NK-92 (cell line): ENCODE measurements around the gene CDH3.

Source experiments
- DNase-seq: peaks from one replicate; lab custom pipeline; 2025; ENCODE audit not compliant: unreplicated experiment; lab: John Stamatoyannopoulos, UW

The CDH3 gene

DNA sequence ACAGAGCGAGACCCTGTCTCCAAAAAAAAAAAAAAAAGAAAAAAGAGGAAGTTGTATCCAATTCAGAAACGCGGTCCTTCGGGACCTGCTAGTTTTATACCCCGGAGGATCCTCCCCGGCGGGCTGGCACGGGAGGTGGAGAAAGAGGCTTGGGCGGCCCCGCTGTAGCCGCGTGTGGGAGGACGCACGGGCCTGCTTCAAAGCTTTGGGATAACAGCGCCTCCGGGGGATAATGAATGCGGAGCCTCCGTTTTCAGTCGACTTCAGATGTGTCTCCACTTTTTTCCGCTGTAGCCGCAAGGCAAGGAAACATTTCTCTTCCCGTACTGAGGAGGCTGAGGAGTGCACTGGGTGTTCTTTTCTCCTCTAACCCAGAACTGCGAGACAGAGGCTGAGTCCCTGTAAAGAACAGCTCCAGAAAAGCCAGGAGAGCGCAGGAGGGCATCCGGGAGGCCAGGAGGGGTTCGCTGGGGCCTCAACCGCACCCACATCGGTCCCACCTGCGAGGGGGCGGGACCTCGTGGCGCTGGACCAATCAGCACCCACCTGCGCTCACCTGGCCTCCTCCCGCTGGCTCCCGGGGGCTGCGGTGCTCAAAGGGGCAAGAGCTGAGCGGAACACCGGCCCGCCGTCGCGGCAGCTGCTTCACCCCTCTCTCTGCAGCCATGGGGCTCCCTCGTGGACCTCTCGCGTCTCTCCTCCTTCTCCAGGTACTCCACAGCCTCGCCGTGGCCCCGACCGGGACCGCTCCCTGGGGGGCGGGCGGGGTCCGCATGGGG lies at the start of gene CDH3:
CDH3 (plus strand) TSS at position 596 of the 779 bp plus-strand sequence; CDS start at position 666, 70 bp downstream.
- DNase-seq: no peak

DNA sequence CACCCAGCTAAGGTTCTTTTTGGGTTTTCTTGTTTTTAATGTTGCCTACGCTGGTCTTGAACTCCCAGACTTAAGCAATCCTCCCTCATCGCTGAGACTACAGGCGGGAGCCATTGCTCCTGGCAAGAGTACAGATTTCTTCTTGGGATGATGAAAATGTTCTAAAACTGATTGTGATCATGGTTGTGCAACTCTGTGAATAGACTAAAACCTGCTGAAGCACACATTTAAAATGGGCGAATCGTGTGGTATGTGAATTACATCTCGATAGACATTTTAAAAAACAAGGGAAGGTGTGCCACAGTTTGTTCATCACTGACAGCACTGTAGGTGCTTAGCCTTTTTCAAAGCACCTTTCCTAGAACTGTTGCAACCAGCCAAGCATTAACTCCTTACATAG lies 48.8 kb upstream of the CDH3 start:
- no peak for DNase-seq

- no peak for DNase-seq
These were observed 45.5 kb upstream of the CDH3 start for GRCh38 chr16:68599586-68599985.

DNA sequence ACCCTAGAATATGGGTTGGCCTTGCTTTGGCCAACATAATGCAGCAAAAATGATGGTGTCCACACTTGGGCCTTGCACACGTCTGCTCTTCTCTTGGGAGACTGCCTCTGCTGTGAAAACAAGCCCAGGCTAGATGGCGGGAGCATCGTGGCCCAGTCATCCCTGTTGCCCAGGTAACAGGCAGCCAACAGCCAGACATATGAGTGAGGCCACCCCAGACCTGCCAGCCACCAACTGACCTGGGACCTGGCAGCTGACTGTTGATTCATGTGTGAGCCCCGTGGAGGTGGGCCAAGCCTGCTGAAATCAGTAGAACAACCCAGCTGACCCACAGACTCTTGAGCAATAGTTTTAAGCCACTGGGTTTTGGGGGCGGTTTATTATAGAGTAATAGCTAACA lies 39.4 kb upstream of the CDH3 start:
- no peak for DNase-seq

DNA sequence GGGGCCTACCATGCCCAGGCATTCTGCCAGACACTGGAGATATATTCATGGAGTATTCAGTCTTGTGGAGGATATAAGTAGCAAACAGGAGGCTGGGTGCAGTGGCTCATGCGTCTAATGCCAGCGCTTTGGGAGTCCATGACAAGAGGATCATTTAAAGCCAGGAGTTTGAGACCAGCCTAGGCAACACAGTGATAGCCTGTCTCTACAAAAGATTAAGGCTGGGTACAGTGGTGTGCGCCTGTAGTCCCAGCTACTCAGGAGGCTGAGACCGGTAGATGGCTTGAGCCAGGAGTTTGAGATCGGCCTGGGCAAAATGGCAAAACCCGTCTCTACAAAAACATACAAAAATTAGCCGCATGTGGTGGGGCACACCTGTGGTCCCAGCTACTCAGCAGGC lies 37.7 kb upstream of the CDH3 start:
- no peak for DNase-seq

DNA sequence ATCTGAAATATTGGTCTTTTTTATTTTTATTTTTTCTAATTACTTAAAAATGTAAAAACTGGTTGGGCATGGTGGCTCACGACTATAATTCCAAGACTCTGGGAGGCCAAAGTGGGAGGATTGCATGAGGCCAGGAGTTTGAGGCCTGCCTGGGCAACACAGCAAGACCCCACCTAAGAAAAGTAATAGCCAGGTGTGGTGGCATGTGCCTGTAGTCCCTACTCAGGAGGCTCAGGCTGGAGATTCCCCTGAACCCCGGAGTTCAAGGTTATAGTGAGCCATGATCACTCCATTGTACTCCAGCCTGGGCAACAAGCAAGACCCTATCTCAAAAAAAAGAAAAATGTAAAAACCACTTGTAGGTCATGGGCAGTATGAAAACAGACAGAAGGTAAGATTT lies 36.8 kb upstream of the CDH3 start:
- no peak for DNase-seq

DNA sequence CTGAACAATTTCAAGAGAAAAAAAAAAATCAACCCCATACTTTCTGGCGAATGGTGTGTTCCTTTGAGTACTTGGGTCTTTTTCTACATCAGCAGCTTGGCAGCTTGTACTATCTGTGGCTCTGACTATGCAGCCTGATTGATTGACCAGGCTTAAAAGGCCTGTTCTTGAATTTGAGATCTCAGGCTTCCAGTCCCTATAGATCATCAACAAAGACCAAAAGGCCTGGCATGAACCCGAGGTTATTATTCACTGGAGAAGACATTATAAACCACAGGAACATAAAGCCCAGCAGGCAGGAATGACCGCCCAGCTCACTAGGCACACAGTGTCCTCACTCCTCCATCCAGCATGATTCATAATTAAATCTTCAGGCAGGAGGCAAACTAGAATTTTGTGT lies 32.1 kb upstream of the CDH3 start:
- no peak for DNase-seq

DNA sequence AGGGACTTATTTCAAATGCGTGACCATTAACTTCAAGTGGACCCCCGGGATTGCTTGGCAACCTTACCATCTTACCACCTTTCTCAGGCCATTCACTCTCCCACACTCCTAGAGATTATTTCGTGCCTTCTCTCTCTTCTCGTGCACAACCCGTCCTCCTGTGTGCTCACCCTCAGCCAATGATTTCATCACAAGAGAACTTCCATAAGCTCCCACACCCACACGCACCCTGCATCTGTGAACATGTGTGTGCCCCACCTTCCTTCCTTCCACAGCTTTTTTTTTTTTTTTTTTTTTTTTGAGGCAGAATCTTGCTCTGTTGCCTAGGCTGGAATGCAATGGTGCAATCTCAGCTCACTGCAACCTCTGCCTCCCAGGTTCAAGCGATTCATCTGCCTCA lies 27.4 kb upstream of the CDH3 start:
- DNase-seq: no peak

DNA sequence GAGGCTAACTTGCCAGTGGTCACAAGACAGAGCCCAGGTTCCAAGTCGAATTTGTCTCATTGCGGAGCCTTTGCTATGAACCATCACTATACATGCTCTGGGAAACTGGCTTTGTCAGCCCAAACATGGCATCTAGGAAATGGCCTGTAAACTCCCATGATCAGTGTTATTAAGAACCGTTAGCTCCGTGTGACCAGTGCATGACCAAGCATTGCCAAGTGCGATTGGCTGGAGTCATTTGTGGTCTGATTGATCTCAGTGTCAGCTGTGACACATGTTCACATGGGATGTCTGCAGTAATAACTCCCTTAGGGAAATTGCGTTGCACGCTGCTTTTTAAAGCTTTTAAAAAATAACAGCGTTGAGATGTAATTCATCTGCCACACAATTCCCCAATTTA lies 18.6 kb upstream of the CDH3 start:
- DNase-seq: no peak

- no peak for DNase-seq
These were observed 17.1 kb upstream of the CDH3 start for GRCh38 chr16:68627951-68628425.

DNA sequence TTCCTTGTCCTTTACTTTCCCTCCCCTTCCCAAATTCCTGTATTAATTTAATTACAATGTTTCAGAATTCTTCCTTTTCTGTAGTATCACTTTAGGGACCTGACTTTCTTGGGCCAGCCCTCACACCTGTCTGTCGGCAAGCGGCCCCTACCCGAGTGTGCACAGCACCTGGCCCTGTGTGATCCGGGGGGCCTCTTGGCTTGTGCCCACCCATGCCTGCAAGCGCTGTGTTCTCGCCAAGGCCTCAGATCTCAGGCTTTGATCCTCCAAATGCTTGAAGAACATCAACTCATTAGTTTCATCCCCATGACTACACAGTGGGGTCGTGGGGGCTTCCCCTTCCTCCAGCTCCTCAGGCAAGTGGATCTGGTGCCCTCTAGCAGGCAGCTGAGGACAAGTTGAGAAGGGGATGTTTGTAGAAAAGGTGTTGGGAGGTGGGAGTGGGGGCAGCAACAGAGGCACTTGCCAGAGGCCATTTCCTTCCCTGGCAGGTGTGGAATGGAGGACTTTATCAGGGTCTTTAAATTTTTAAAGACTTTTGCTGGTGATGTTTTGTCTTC lies 15.7 kb upstream of the CDH3 start:
- DNase-seq: no peak

DNA sequence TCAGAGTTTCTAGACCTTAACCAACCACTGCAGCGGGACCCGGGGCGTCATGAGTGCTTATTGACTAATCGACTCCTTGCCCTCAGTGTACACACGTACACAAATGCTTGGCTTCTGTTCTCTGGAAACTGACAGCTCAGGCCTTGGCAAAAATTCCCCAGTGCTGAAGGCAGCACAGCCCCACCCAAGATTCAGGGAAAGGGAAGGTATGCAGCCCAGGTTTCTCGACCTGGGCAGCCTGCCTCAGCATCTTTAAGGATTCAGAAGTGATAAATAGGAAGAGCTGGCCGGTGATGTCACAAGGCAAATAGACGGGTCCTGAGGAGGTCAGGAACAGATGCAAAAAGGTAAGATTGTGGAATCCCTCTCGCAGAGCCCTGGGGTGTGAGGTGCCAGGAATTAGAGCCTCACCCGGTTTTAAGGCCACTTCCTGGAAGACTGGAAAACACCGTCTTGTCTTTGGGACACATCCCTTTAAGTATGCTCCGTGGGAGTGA lies 9.0 kb upstream of the CDH3 start:
- no peak for DNase-seq

- no peak for DNase-seq
These were observed 8.3 kb upstream of the CDH3 start for GRCh38 chr16:68636818-68637217.

GRCh38 chr16:68640972-68641371 lies 4.1 kb upstream of the CDH3 start:
- no peak for DNase-seq

GRCh38 chr16:68642047-68642435 lies 3.1 kb upstream of the CDH3 start:
- DNase-seq: no peak

DNA sequence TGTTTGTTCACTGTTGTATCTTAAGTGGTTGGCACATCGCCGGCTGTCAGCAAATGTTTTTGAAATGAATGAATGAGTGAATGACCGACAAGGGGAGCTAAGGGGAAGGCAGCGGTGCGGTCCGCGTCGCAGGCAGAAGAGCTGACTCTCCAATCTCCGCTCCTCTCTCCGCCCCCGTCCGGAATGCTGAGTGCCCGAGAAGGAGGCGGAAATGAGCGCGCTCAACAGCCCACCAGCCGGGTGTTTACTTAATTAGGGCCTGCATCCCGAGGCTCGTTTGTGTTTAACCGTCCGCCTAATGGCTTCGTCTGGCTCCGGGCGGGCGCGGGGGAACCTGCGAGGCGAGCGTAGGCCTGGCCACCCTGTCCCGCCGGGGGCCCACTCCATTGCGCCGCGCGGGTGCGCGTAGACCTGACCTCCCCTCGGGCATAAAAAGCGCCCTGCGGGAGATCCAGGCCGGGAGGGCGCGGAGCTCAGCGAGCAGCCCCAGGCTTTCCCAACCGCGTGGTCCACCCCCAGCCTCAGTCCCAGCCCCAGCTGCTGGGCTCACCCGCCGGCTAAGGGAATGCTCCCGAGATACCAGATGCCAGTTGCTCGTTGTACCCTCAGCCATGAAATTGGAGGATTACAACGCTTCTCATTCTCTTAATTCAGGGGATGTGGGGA lies 2.5 kb upstream of the CDH3 start:
- no peak for DNase-seq

DNA sequence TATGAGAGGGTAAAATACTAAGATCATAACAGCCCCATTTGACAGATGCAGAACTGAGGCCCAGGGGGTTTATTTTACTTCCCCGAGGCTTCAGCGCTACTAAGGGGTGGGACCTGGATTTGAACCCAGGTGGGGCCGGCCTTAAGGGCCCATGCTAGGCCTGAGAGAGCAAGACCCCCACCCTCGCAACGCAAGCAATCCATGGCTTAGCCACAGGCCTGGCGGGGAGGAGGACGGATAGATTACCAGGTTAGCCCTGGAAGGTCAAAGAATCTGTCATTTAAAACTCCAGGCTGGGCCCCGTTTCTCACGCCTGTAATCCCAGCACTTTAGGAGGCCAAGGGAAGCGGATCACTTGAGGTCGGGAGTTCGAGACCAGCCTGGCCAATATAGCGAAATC lies 1.9 kb upstream of the CDH3 start:
- no peak for DNase-seq

- DNase-seq: no peak
These were observed 1.3 kb upstream of the CDH3 start for GRCh38 chr16:68643847-68644246.

DNA sequence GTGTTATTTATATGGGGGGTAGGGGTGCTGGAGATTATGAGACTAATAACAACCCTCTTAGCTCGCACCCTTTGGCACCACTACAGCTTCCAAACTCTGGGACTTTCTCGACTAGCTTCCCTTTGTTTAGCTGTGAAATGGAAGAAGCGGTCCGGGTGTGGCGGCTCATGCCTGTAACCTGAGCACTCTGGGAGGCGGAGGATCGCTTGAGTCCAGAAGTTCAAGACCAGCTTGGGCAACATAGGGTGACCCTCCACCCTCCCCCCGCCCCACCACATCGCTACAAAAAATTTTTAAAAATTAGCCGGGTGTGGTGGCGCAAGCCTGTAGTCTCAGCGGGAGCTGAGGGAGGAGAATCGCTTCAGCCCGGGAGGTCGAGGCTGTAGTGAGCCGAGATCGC lies 814 bp upstream of the CDH3 start:
- DNase-seq: no peak

DNA sequence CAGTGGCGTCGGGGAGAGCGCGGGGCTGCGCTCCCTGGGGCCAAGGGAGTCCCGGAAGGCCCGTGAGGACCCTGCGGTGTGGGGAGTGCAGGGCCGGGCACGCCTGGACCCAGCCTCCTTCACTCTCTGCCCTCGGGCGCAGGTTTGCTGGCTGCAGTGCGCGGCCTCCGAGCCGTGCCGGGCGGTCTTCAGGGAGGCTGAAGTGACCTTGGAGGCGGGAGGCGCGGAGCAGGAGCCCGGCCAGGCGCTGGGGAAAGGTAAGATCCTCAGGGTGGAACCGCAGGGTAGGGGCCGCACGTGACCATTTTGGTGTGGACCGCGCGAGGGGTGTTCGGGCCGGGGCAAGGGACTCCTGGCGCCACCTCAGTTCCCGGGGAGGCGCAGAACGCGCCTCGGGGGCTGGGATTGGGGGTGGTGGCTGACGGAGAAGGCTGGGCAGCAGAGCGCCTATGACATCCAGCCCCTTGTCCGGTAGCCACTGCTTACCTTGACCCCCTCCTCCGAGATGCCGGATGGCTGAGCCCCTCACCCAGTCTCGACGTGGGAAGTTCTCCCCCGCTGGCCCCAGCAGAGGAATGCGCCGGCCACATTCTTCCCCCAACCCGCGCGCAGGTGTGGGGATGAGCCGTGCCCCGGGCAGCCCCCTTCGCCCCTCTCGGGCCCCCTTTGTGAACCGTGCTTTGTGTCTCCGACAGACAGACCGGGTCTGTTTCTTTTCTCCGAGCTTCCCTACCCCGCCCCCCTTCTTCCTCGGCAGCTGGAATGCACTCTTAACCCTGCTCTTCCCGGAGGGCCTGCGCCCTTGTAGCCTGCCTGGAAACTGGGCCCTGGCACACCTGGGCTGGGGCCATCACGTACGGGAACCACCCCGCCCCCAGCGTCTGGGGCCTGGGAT lies 631 bp downstream of the CDH3 start:
- no peak for DNase-seq
